Endodermal cell (in vitro differentiated cells): ENCODE results near the gene CLEC3A. TPM values are rescaled to one million over a fixed set of nuclear protein-coding genes. Genes with fewer than 3 reads are reported as not detected.
A peak's percentile ranks its signal among the peaks of the same experiment; 100 is the strongest.

Source experiments
- DNase-seq: peaks from one replicate; pipeline ENCODE4 v3.0.0-alpha.2; 2017
- H3K27ac ChIP-seq: 2 replicates; pipeline ENCODE4 v1.5.1; 2013; ENCODE audit warnings: mild to moderate bottlenecking, low read depth, low read length, moderate library complexity
- H3K27me3 ChIP-seq: 2 replicates; pipeline ENCODE4 v1.6.1; 2013; ENCODE audit warnings: mild to moderate bottlenecking, low read length, moderate library complexity; ENCODE audit not compliant: insufficient read depth, control insufficient read depth, poor library complexity, severe bottlenecking
- H3K36me3 ChIP-seq: 2 replicates; pipeline ENCODE4 v1.7.0; 2013; ENCODE audit warnings: mild to moderate bottlenecking, low read length, moderate library complexity; ENCODE audit not compliant: control insufficient read depth, insufficient read depth
- H3K4me1 ChIP-seq: one replicate; pipeline ENCODE4 v1.7.0; 2013; ENCODE audit warnings: low read length; ENCODE audit not compliant: control insufficient read depth, insufficient read depth
- H3K4me3 ChIP-seq: 2 replicates; pipeline ENCODE4 v1.5.1; 2013; ENCODE audit warnings: mild to moderate bottlenecking, low read length, moderate library complexity
- H3K9ac ChIP-seq: 2 replicates; pipeline ENCODE4 v1.6.1; 2013; ENCODE audit warnings: mild to moderate bottlenecking, low read length, moderate library complexity; ENCODE audit not compliant: poor library complexity, severe bottlenecking; ENCODE audit errors: extremely low read depth
- H3K9me3 ChIP-seq: 2 replicates; pipeline ENCODE4 v1.6.1; 2013; ENCODE audit warnings: mild to moderate bottlenecking, low read length, moderate library complexity; ENCODE audit not compliant: control insufficient read depth
- H3K27ac Mint-ChIP-seq: 2 replicates; pipeline ENCODE4 v1.8.0; 2020; ENCODE audit warnings: mixed read lengths
- H3K27me3 Mint-ChIP-seq: 2 replicates; pipeline ENCODE4 v1.8.0; 2021; ENCODE audit warnings: mild to moderate bottlenecking, mixed read lengths; ENCODE audit not compliant: insufficient read depth
- H3K36me3 Mint-ChIP-seq: 2 replicates; pipeline ENCODE4 v1.8.0; 2020; ENCODE audit warnings: low read depth, mixed read lengths
- H3K4me1 Mint-ChIP-seq: 2 replicates; pipeline ENCODE4 v1.8.0; 2020; ENCODE audit warnings: mixed read lengths
- H3K4me3 Mint-ChIP-seq: 2 replicates; pipeline ENCODE4 v1.8.0; 2020; ENCODE audit warnings: mild to moderate bottlenecking, moderate library complexity, mixed read lengths
- H3K9me3 Mint-ChIP-seq: 2 replicates; pipeline ENCODE4 v1.8.0; 2020; ENCODE audit warnings: mild to moderate bottlenecking, mixed read lengths
- CTCF ChIP-seq: fragments of 200-600 bp; sonication (generic); conservative IDR thresholded peaks from 2 replicates; pipeline ENCODE4 v1.5.0; 2021; ENCODE audit warnings: antibody characterized with exemption, mild to moderate bottlenecking
- WGBS, 2 experiments: methylation state at CpG; one replicate each; pipeline versions ENCODE4 v1.1.5 to v1.1.7; 2013; ENCODE audit warnings: missing lambda C conversion rate in 2 of 2, mixed read lengths in 1 of 2; ENCODE audit not compliant: insufficient coverage in 1 of 2, insufficient read length in 1 of 2; 5-methylcytosine and 5-hydroxymethylcytosine counted together
- total RNA-seq, 2 donors: library from RNA; stranded (reverse); fragmentation: NEBNext Ultra II Directional in 1 of 2; extraction: Animal tissue kit (Norgen Biotek cat#: 25700) in 1 of 2; gene quantifications; 2 replicates in 1 of 2; 3 replicates in 1 of 2; pipeline ENCODE4 v1.2.1, GENCODE V29; 2021

CLEC3A gene
- total RNA-seq, 2 donors from 2014 or later = not detected

GRCh38 chr16:77993111-77993985 lies 29.0 kb upstream of the CLEC3A start:
- TF ChIP-seq CTCF = no peak
- peaks cover 40% of the 10 kb centered on the region for H3K4me1 Mint-ChIP-seq
- Histone ChIP-seq H3K9ac (peak overlapping the region; percentile 34), H3K4me3 (peak overlapping the region; percentile 16), H3K27ac (peak overlapping the region; percentile 50), H3K4me1 (peaks cover 8% of the 10 kb centered on the region), H3K27me3 (no peaks in the 10 kb centered on the region), H3K9me3 (peaks cover 54% of the 10 kb centered on the region), H3K36me3 (no peaks in the 10 kb centered on the region)
- no peak overlapping the region for H3K4me3 Mint-ChIP-seq
- peaks cover 23% of the 10 kb centered on the region for H3K9me3 Mint-ChIP-seq
- H3K36me3 Mint-ChIP-seq = peaks cover 6% of the 10 kb centered on the region
- no peaks in the 10 kb centered on the region for H3K27me3 Mint-ChIP-seq
- H3K27ac Mint-ChIP-seq = peak overlapping the region; percentile 65
- DNase-seq = peak; percentile 81
- 52 to 68% methylated on average over 4 to 6 of the region's 6 CpGs for WGBS, 2 experiments

- no peaks in the 10 kb centered on the region for H3K27me3 ChIP-seq
- Mint-ChIP-seq H3K9me3 (peaks cover 34% of the 10 kb centered on the region), H3K36me3 (peaks cover 6% of the 10 kb centered on the region), H3K27ac (no peak overlapping the region), H3K27me3 (no peaks in the 10 kb centered on the region), H3K4me1 (peaks cover 31% of the 10 kb centered on the region), H3K4me3 (no peak overlapping the region)
- peak overlapping the region; percentile 61 for H3K4me3 ChIP-seq
- H3K9ac ChIP-seq = no peak overlapping the region
- peak; percentile 71 for DNase-seq
- peaks cover 48% of the 10 kb centered on the region for H3K9me3 ChIP-seq
- no peak for TF ChIP-seq CTCF
- peaks cover 8% of the 10 kb centered on the region for H3K4me1 ChIP-seq
- 93 to 96% methylated on average over 5 to 7 of the region's 7 CpGs for whole genome bisulfite sequencing, 2 experiments
- H3K27ac ChIP-seq = no peak overlapping the region
- no peaks in the 10 kb centered on the region for H3K36me3 ChIP-seq
These were observed 26.4 kb upstream of the CLEC3A start for GRCh38 chr16:77995843-77996455.

GRCh38 chr16:77998350-77999023 lies 23.9 kb upstream of the CLEC3A start:
- WGBS, 2 experiments = 72 to 85% methylated on average over 9 to 10 of the region's 10 CpGs
- no peak for DNase-seq
- Histone ChIP-seq H3K36me3 (no peaks in the 10 kb centered on the region), H3K9ac (no peak overlapping the region), H3K27me3 (no peaks in the 10 kb centered on the region), H3K27ac (no peak overlapping the region), H3K9me3 (peaks cover 37% of the 10 kb centered on the region), H3K4me3 (no peak overlapping the region), H3K4me1 (peaks cover 2% of the 10 kb centered on the region)
- peaks cover 10% of the 10 kb centered on the region for H3K4me1 Mint-ChIP-seq
- H3K27me3 Mint-ChIP-seq = no peaks in the 10 kb centered on the region
- H3K36me3 Mint-ChIP-seq = peaks cover 6% of the 10 kb centered on the region
- peak; percentile 27 for TF ChIP-seq CTCF
- peaks cover 34% of the 10 kb centered on the region for H3K9me3 Mint-ChIP-seq
- H3K4me3 Mint-ChIP-seq = no peak overlapping the region
- no peak overlapping the region for H3K27ac Mint-ChIP-seq
